H1 (cell line): ENCODE measurements around the gene ETV1. TPM values are rescaled to one million over a fixed set of nuclear protein-coding genes. Genes with fewer than 3 reads are reported as not detected.

Experiments used
- CHD7 ChIP-seq: fragments of 300-600 bp; sonication (generic); IDR thresholded peaks from 2 replicates; pipeline ENCODE4 v1.7.1; 2012; ENCODE audit warnings: low read length, moderate library complexity, mild to moderate bottlenecking, inconsistent platforms; ENCODE audit not compliant: insufficient replicate concordance
- E2F6 ChIP-seq: IDR thresholded peaks from 2 replicates; pipeline ENCODE4 v1.6.1; 2012; ENCODE audit warnings: inconsistent platforms
- MAX ChIP-seq: IDR thresholded peaks from 2 replicates; pipeline ENCODE4 v1.6.1; 2012; ENCODE audit warnings: inconsistent platforms
- SRF ChIP-seq: IDR thresholded peaks from 2 replicates; pipeline ENCODE4 v1.6.1; 2011; ENCODE audit warnings: mild to moderate bottlenecking, low read depth, low read length, moderate library complexity
- polyA plus RNA-seq, 7 experiments: library from polyadenylated mRNA; depleted of rRNA in 3 of 7; stranded (reverse) in 5 of 7; unstranded in 2 of 7; fragments of >200 nt in 5 of 7; fragments of 200-250 nt in 2 of 7; gene quantifications; 1 replicate in 5 of 7; 2 replicates in 1 of 7; 4 replicates in 1 of 7; pipeline versions ENCODE4 v1.2.1 to v1.2.3, GENCODE V29; 2011 to 2013; ENCODE audit warnings: missing spikeins in 2 of 7, mixed read lengths in 2 of 7
- total RNA-seq: library from RNA; stranded (reverse); fragmentation: NEBNext Ultra II Directional; extraction: Animal tissue kit (Norgen Biotek cat#: 25700); gene quantifications from 2 replicates; pipeline ENCODE4 v1.2.1, GENCODE V29; 2021

The ETV1 gene
- total and polyA plus RNA-seq, 2 of the 8 experiments (the other 6 are each of a cell fraction or from before 2014, with no cell fraction given) = 58.3 to 91.2 TPM

GRCh38 chr7:13965077-13965476 lies 24.4 kb downstream of the ETV1 start (continued):
- TF ChIP-seq E2F6 (no peak), MAX (no peak), CHD7 (no peak), SRF (no peak)
- TF ChIP-seq, all 59 proteins: peak for 0
